AG08396 (cell line): ENCODE results near the gene DVL1.

ENCODE experiments used
- DNase-seq: peaks from one replicate; pipeline ENCODE4 v3.0.0; 2012; ENCODE audit warnings: low spot score, mixed read lengths

DVL1 gene

GRCh38 chr1:1356796-1357401 lies 7.7 kb upstream of the DVL1 start:
- DNase-seq: no peak

DNA sequence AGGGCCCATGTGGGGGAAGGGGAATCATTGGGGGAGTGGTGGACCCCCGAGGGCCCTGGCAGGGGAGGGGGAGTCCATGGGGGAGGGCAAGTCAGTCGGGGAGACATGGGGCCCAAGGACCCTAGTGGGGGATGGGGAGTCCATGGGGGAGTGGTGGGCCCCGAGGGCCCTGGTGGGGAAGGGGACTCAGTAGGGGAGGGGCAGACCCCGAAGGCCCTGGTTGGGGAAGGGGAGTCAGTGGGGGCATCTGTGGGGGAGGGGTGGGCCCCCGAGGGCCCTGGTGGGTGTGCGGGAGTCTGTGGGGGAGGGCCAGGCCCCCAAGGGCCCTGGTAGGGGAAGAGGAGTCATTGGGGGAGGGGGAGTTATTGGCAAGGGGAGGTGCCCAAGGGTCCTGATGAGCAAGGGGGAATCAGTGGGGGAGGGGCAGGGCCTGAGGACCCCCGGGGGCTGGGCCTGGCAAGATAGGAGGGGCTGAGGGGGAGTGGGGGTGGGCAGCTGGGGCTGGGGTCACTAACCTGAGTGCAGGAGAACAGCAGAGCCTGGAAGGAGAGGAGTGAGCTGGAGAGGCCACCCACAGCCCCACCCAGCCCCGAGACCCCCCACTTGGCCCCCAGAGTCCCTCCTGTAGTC lies 7.1 kb upstream of the DVL1 start:
- DNase-seq: no peak

DNA sequence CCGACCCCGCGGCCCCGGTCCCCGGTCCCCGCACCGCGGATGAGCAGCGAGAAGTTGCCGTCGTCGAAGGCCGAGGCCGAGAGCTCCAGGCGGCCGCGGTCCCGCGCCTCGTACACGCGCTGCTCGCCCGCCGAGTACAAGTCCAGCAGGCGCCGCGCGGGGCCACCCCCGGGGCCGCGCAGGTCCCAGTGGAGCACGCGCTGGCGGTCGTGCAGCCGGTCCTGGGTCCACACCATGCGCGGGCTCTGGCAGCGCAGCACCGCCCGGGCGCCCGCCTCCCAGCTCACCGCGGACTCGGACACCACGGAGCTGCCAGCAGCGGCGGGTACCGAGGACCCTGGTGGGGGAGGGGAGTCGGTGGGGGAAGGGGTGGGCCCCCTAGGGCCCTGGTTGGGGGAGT lies 6.2 kb upstream of the DVL1 start:
- DNase-seq: peak; percentile 59

- DNase-seq: no peak
Measured at GRCh38 chr1:1354271-1355247, 5.3 kb upstream of the DVL1 start.

GRCh38 chr1:1353389-1354151 lies 4.4 kb upstream of the DVL1 start:
- DNase-seq: no peak

DNA sequence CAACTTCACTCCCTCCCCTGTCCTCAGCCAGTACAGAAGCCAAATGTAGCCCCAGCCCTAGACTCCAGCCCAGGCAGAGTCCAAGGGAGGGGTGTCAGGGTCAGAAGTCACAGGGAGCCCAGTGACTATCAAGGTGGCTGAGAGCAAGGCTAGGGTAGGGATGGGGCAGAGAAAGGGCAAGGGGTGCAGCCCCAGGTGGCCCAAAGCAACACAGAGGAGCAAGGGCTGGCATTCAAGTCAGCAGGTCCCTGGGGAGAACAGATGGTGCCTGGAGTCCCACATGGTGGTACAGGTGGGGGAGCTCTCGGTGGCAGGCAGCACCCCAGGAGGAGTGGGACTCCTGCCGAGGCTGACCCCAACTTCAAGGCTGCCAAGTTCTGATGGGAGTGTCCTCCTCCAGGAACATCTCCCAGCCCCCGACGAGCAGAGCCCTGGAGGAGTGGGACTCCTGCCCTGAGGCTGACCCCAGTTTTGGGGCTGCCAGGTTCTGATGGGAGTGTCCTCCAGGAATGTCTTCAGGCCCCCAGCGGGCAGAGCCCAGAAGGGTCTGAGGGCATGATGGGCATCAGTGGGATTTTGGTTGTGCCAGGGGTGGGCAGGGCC lies 3.7 kb upstream of the DVL1 start:
- DNase-seq: no peak

DNA sequence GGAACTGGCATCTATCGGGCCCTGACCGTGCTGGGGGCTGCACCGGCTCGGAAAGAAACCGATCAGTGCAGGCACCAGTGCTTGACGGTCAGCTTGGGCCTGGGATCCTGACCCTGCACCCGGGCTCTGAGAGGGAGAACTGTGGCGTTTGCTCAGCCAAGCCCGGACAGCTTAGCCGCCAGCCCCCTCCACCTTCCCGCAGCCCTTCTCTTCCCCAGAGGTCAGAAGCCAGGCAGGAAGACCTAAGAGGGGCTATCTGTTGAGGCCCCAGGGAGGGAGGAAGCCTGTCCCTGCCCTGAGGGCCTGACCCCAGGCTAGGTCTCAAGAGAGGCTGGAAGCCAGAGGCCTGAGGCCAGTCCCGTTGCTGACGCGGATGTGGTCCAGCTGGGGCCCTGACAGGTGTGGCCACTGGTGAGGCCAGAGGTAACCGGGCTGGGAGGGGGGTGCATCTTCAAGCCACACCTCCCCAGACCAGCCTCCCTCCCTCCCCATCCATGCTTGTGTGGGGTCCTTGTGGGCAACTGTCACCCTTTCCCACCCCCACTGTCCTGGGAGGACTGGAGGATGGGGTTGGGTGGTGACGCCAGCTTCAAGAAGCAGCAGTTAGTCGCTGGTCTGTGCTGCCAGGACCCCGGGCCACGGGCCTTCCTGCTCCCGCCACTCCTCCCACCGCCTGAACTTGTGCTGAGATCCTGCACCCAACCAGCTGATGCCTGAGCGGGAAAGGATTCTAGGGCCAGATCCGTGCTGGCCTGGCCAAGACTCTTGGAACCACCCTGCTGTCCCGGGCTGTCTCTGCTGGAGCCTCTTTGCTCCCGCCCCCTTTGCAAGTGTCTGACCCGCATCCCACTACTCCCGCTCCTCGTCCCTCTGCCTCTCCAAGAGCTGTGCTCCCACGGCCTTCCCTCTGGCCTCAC lies 2.6 kb upstream of the DVL1 start:
- DNase-seq: peak; percentile 53

DNA sequence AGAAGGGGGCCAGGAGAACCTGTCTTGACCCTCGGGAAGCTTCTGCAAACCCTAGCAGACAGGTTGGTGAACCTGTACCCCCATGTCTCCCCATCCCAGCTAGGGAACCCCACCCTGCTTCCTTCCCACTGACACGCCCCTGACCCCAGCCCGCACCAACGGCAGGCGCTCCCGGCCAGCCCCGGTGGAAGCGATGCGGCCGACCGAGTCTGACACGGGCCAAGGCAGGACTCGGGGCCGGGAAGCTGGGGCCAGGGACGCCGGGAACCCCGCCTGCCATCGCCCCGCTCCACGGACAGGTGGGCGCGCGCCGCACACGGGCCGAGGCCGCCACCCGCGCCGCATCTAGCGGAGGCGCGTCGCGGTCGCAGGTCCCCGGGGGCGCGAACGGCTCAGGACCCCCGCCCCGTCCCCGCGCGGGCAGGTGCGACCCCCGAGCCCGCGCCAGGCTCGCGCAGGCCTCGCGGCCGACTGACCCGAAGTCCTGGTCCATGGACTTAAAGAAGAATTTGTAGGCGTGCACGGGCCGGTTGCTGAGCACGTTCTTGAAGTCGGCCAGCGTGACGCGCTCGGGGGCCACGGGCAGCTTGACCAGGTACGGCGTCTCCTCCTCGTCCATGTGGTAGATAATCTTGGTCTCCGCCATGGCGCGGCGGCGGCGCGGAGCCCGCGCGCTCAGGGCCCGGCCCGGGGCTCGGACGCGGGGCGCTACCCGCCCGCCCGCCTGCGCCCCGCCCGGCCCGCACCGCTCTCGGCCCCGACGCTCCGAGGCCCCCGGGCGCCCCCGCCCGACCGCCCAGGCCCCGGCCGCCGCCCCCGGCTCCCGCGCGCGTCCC lies 580 bp downstream of the DVL1 start:
- no peak for DNase-seq

- DNase-seq: no peak
Measured at GRCh38 chr1:1347663-1348419, 1.4 kb downstream of the DVL1 start.

GRCh38 chr1:1347026-1347595 lies 2.1 kb downstream of the DVL1 start:
- DNase-seq: no peak

GRCh38 chr1:1346501-1346890 lies 2.7 kb downstream of the DVL1 start:
- DNase-seq: no peak

GRCh38 chr1:1345860-1346500 lies 3.2 kb downstream of the DVL1 start:
- DNase-seq: no peak

GRCh38 chr1:1345384-1345783 lies 3.8 kb downstream of the DVL1 start:
- DNase-seq: no peak

GRCh38 chr1:1344655-1345361 lies 4.4 kb downstream of the DVL1 start:
- DNase-seq: peak; percentile 82

DNA sequence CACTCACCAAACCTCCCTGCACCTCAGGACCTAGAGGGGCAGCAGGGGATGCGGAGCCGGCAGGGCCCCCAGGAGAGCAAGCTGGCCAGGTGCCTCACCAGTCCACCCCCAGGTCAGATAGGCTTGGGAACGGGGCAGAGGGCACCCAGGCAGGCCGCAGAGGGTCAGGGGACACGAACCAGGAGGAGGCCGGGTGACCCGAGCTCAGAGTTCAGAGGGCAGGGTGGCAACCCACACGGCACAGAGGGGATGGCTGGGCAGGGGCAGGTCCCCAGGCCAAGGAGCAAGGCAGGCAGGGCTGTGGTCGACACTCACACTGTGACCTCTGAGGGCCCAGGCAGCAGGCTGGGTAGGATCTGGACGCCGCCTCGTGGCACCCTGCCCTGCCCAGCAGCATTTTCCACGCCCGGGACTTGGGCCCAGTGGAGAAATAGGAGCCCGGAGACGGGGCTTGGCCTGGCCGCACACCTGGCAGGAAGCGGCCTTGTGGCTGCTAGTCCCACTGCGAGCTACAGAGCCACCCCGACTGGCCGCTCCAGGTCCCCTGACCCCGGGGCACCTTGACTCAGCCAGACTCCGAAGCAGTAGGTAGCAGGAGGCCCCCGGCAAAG lies 5.3 kb downstream of the DVL1 start:
- no peak for DNase-seq

GRCh38 chr1:1342584-1343115 lies 6.6 kb downstream of the DVL1 start:
- DNase-seq: no peak

DNA sequence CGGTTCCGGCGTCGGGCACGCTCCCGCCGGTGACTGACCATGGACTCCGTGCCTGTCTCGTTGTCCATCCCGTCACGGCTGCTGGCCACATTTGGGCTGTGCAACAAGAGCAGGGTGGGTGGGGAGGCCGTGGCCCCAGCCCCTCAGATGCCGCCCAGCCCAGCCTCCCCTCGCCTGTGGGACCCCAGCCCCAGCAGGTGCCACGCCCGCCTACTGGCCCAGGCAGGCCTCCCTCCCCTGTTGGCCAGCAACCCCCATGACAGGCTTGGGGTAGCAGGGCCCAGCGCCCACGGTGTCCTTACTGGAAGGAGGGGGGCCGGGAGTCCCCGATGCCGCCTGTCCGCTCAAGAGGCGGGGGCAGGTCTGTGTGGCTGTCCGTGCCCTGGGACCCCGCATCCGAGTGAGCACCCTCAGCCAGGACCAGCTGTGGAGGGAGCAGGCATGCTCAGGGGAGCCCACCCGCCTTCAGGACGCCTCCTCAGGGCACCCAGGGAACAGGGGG lies 7.1 kb downstream of the DVL1 start:
- no peak for DNase-seq
